ENCODE results near the gene LHX3. TPM values are rescaled to one million over a fixed set of nuclear protein-coding genes. Genes with fewer than 3 reads are reported as not detected.

LHX3 gene
- total RNA-seq, 1 experiment from 2014 or later: 0.11 TPM

DNA sequence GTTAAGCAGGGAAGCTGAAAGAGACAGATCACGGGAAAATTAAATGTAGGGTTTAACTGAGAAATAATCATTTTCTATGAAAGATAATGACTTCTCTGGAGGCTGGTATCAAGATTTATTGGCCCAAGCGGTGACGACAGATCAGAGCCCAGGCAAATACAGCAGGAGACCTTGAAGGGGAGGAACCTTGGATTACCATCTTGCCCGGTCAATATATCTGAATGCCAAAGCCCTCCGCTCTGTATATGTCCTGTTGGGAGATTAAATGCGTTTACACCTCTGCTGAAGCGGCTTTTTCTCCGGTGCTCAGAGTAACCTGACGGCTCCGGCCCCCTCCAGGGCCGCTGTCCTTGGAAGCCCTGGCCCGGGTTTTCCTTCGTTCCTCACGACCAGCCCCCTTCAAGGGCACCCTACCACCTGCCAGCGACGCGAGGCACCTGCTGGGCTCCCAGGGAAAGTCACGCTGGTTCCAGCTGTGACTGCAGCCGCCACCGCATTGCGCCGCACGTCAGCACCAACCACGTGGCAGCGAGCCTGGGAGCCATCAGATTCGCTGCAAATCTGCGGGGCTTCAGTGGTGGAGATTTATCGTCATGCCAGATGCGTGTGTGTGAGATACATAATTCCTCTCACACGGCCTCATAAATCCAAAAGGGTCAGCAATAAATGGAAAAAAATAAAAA lies 45.1 kb upstream of the LHX3 start:
- CTCF ChIA-PET: interaction anchor here (0.5 kb wide), 1 partner anchor 117 kb away, joined by 4 read pairs; no protein-coding TSS in a partner anchor
- POLR2A ChIA-PET (ENCODE audit: low non-redundant PET): no interaction called here

DNA sequence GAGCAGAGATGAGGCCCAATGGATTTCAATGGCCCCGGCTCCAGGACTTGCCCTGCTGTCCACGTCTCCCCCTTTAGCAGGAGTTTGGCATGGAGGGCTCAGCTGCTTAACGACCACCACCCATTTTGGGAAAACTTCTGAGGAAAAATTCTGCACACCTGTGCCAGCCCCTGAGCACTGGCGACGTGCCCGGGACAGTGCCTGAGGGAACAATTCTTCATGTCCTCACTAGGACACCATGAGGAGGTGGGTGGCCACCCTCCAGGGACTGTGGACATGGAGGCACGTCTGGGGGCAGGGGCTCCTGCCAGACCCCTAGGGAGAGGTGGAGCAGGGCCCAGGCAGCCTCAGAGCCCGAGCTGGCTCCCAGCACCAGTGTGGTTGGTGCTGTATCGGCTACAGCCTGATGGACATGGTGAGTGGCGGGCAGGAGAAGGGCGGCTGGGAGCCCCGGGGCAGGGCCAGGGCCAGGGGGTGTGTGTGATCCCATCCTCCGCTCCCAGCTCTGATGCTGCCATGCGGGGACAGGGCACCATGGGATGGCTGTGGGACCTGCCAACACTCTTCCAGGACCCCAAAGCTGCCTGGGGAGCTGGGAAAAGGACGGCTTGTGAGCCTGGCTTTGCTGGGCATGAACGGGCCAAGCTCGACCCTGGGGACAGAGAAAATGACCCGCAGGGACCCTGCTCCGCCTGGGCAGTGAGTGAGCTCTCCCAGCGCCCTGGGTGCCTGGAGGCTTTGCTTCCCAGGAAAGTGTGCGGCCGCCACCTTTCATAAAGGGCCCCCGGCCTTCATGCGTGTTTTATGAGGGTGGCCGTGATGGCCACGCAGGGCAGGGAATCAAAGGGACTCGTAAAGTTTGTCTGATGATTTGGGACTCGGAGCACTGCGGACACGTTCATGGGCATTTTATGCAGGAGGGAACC lies 44.3 kb upstream of the LHX3 start:
- H3K27ac ChIP-seq (ENCODE audit: low read depth, low read length, poor library complexity, severe bottlenecking): no peak overlapping the region
- TF ChIP-seq, protein P1, sequence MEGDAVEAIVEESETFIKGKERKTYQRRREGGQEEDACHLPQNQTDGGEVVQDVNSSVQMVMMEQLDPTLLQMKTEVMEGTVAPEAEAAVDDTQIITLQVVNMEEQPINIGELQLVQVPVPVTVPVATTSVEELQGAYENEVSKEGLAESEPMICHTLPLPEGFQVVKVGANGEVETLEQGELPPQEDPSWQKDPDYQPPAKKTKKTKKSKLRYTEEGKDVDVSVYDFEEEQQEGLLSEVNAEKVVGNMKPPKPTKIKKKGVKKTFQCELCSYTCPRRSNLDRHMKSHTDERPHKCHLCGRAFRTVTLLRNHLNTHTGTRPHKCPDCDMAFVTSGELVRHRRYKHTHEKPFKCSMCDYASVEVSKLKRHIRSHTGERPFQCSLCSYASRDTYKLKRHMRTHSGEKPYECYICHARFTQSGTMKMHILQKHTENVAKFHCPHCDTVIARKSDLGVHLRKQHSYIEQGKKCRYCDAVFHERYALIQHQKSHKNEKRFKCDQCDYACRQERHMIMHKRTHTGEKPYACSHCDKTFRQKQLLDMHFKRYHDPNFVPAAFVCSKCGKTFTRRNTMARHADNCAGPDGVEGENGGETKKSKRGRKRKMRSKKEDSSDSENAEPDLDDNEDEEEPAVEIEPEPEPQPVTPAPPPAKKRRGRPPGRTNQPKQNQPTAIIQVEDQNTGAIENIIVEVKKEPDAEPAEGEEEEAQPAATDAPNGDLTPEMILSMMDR (conservative IDR thresholded peaks at IDR 0.05; ENCODE audit: low read depth, low read length): no peak
- TF ChIP-seq EZH2 (IDR thresholded peaks at IDR 0.05; ENCODE audit: borderline replicate concordance, low read depth, low read length, poor library complexity, severe bottlenecking): no peak
- H3K36me3 ChIP-seq (ENCODE audit: insufficient read depth, low read length, poor library complexity, severe bottlenecking): no peaks in the 10 kb centered on the region
- H3K4me3 ChIP-seq (ENCODE audit: low read depth, low read length, poor library complexity, severe bottlenecking): no peak overlapping the region
- DNase-seq (ENCODE audit: low spot score): no peak
- H3K27me3 ChIP-seq (replicated peaks; ENCODE audit: insufficient read depth, low read depth, low read length, poor library complexity): no peaks in the 10 kb centered on the region
- BruUV-seq (replicated peaks): no TSS peak
- peaks cover 4% of the 10 kb centered on the region for H3K4me1 ChIP-seq (ENCODE audit: insufficient read depth, low read length, poor library complexity, severe bottlenecking)
- CTCF ChIA-PET: interaction anchor here (0.5 kb wide), 1 partner anchor 116 kb away, joined by 4 read pairs; no protein-coding TSS in a partner anchor
- POLR2A ChIA-PET (ENCODE audit: low non-redundant PET): no interaction called here
- intact Hi-C loops (cut with micrococcal nuclease; ENCODE audit: unreplicated experiment): no loop called here
- H3K9me3 ChIP-seq (ENCODE audit: low read depth, low read length, poor library complexity, severe bottlenecking): no peaks in the 10 kb centered on the region

More for the DNA sequence above, 45.1 kb upstream of the LHX3 start:
- no peaks in the 10 kb centered on the region for H3K4me1 ChIP-seq (ENCODE audit: insufficient read depth, low read length, poor library complexity, severe bottlenecking)
- no peaks in the 10 kb centered on the region for H3K36me3 ChIP-seq (ENCODE audit: insufficient read depth, low read length, poor library complexity, severe bottlenecking)
- no peaks in the 10 kb centered on the region for H3K27me3 ChIP-seq (replicated peaks; ENCODE audit: insufficient read depth, low read depth, low read length, poor library complexity)
- TF ChIP-seq, protein P1 (conservative IDR thresholded peaks at IDR 0.05; ENCODE audit: low read depth, low read length): no peak
- TF ChIP-seq EZH2 (IDR thresholded peaks at IDR 0.05; ENCODE audit: borderline replicate concordance, low read depth, low read length, poor library complexity, severe bottlenecking): no peak
- no peak overlapping the region for H3K27ac ChIP-seq (ENCODE audit: low read depth, low read length, poor library complexity, severe bottlenecking)
- DNase-seq (ENCODE audit: low spot score): no peak
- intact Hi-C loops (cut with micrococcal nuclease; ENCODE audit: unreplicated experiment): no loop called here
- no TSS peak for BruUV-seq (replicated peaks)
- H3K9me3 ChIP-seq (ENCODE audit: low read depth, low read length, poor library complexity, severe bottlenecking): no peaks in the 10 kb centered on the region
- H3K4me3 ChIP-seq (ENCODE audit: low read depth, low read length, poor library complexity, severe bottlenecking): no peak overlapping the region

DNA sequence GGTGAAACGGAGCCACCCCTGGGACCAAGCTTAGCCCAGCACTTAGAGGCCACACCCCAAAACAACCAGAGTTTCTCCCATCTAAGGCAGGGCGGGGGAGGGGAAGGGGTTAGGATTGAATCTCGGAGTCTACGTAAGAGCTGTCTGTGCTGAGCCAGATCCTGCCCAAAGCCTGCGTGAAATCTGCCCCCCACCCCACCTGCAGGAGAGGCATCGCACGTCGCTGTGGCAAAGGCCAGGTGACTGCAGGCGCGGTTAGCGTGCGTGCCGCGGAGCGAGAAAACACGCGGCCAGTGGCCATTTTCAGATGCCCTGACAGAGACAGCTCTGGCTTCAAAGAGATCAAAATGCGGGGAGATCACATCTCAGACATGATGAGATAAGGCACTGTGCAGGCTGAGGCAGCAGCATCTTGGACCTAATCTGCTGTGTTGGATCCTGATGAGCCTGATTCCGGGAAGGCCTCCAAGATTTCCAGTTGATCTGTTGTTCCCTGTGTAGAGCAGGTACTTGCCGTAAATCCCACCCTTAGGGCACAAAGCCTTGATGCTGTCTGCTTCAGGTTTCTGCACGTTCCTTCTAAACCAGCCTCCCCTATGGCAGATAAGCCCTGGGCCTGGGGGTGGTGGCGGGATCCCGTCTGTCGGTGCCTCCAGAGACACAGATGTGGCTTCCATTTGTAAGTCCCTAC lies 43.2 kb upstream of the LHX3 start:
- BruUV-seq (replicated peaks): no TSS peak
- H3K27me3 ChIP-seq (replicated peaks; ENCODE audit: insufficient read depth, low read depth, low read length, poor library complexity): no peaks in the 10 kb centered on the region
- H3K4me1 ChIP-seq (ENCODE audit: insufficient read depth, low read length, poor library complexity, severe bottlenecking): peaks cover 12% of the 10 kb centered on the region
- ChIA-PET POLR2A (ENCODE audit: low non-redundant PET) (no interaction called here), CTCF (no interaction called here)
- H3K4me3 ChIP-seq (ENCODE audit: low read depth, low read length, poor library complexity, severe bottlenecking): no peak overlapping the region
- no peak overlapping the region for H3K27ac ChIP-seq (ENCODE audit: low read depth, low read length, poor library complexity, severe bottlenecking)
- TF ChIP-seq, protein P1 (conservative IDR thresholded peaks at IDR 0.05; ENCODE audit: low read depth, low read length): no peak
- intact Hi-C loops (cut with micrococcal nuclease; ENCODE audit: unreplicated experiment): no loop called here
- H3K36me3 ChIP-seq (ENCODE audit: insufficient read depth, low read length, poor library complexity, severe bottlenecking): no peaks in the 10 kb centered on the region
- H3K9me3 ChIP-seq (ENCODE audit: low read depth, low read length, poor library complexity, severe bottlenecking): no peaks in the 10 kb centered on the region
- DNase-seq (ENCODE audit: low spot score): no peak

Measured in A673 (cell line).